Activated CD4-positive, alpha-beta T cell treated with anti-CD3 and anti-CD28 coated beads, Interleukin-2, amount 10 ng/mL, durations not matched to agents 7 days and 5 days (primary cell): ENCODE results near the gene HINT2. TPM values are rescaled to one million over a fixed set of nuclear protein-coding genes. Genes with fewer than 3 reads are reported as not detected.

Experiments
- CTCF ChIA-PET: fragments of 350-600 bp; sonication (Branson Sonifier 250); formaldehyde crosslinking; loops from one replicate; lab custom pipeline; 2021; ENCODE audit warnings: antibody characterized with exemption; lab: Charles Lee
- POLR2A ChIA-PET: fragments of 350-600 bp; sonication (Branson Sonifier 250); formaldehyde crosslinking; loops from one replicate; lab custom pipeline; 2021; ENCODE audit warnings: antibody characterized with exemption; lab: Charles Lee
- DNase-seq: peaks from one replicate; pipeline ENCODE4 v3.0.0-alpha.2; 2020
- H3K27ac Mint-ChIP-seq: one replicate; pipeline ENCODE4 v1.8.0; 2021; ENCODE audit warnings: mild to moderate bottlenecking, moderate library complexity, mixed read lengths
- H3K27me3 Mint-ChIP-seq: one replicate; pipeline ENCODE4 v1.8.0; 2021; ENCODE audit warnings: mixed read lengths
- H3K36me3 Mint-ChIP-seq: one replicate; pipeline ENCODE4 v1.8.0; 2021; ENCODE audit warnings: low read depth, mixed read lengths
- H3K4me1 Mint-ChIP-seq: one replicate; pipeline ENCODE4 v1.8.0; 2021; ENCODE audit warnings: mixed read lengths
- H3K4me3 Mint-ChIP-seq: one replicate; pipeline ENCODE4 v1.8.0; 2021; ENCODE audit warnings: mild to moderate bottlenecking, moderate library complexity, mixed read lengths
- H3K9me3 Mint-ChIP-seq: one replicate; pipeline ENCODE4 v1.8.0; 2021; ENCODE audit warnings: mixed read lengths
- total RNA-seq, 2 experiments: library from RNA; stranded (reverse); gene quantifications; one replicate each; pipeline ENCODE4 v1.2.3, GENCODE V29; 2021

The HINT2 gene
- total RNA-seq, 2 experiments from 2014 or later = 56.5 to 69.9 TPM

GRCh38 chr9:35818341-35818740 lies 3.5 kb upstream of the HINT2 start:
- Mint-ChIP-seq H3K27me3 (peaks cover 15% of the 10 kb centered on the region), H3K4me3 (no peak overlapping the region), H3K36me3 (peaks cover 4% of the 10 kb centered on the region), H3K4me1 (peaks cover 16% of the 10 kb centered on the region), H3K9me3 (no peaks in the 10 kb centered on the region), H3K27ac (no peak overlapping the region)
- DNase-seq = no peak
- POLR2A ChIA-PET = no interaction called here
- CTCF ChIA-PET = no interaction called here

- Mint-ChIP-seq H3K4me1 (peaks cover 32% of the 10 kb centered on the region), H3K27ac (no peak overlapping the region), H3K4me3 (no peak overlapping the region), H3K9me3 (no peaks in the 10 kb centered on the region), H3K27me3 (peaks cover 13% of the 10 kb centered on the region), H3K36me3 (peaks cover 4% of the 10 kb centered on the region)
- DNase-seq = no peak
- CTCF ChIA-PET = interaction anchor here (1.0 to 1.3 kb wide), 2 partner anchors 10 to 159 kb away, joined by 3 to 4 read pairs; partner anchors contain the start of gene RMRP
- POLR2A ChIA-PET = no interaction called here
These were observed 1.9 kb upstream of the HINT2 start for GRCh38 chr9:35816708-35817107.

GRCh38 chr9:35814106-35814840 lies 569 bp downstream of the HINT2 start:
- H3K9me3 Mint-ChIP-seq = no peaks in the 10 kb centered on the region
- POLR2A ChIA-PET = interaction anchor here (0.7 to 1.2 kb wide), 3 partner anchors 15 to 377 kb away, joined by 3 to 5 read pairs (median 4); partner anchors contain the start of genes CLTA, CREB3, FAM221B and TLN1

GRCh38 chr9:35813434-35814105 lies 1.3 kb downstream of the HINT2 start:
- no peak for DNase-seq
- Mint-ChIP-seq H3K36me3 (peaks cover 7% of the 10 kb centered on the region), H3K9me3 (no peaks in the 10 kb centered on the region), H3K27ac (peak overlapping the region; percentile 65), H3K4me1 (peaks cover 43% of the 10 kb centered on the region), H3K4me3 (peak overlapping the region; percentile 86), H3K27me3 (peaks cover 13% of the 10 kb centered on the region)
- ChIA-PET CTCF (interaction anchor here (0.8 to 5.5 kb wide), 7 partner anchors 10 to 57 kb away, joined by 3 to 34 read pairs (median 5); partner anchors contain the start of genes FAM221B, NPR2 and TMEM8B), POLR2A (interaction anchor here (0.9 kb wide), 1 partner anchor 82 kb away, joined by 4 read pairs; the partner anchor contains the start of genes CREB3 and TLN1)

More at GRCh38 chr9:35814106-35814840, 569 bp downstream of the HINT2 start:
- Mint-ChIP-seq H3K27me3 (peaks cover 13% of the 10 kb centered on the region), H3K4me3 (peak overlapping the region; percentile 86), H3K36me3 (peaks cover 4% of the 10 kb centered on the region), H3K27ac (peak overlapping the region; percentile 95), H3K4me1 (peaks cover 43% of the 10 kb centered on the region)
- peak; percentile 50 for DNase-seq
- CTCF ChIA-PET = interaction anchor here (0.6 to 5.5 kb wide), 8 partner anchors 8 to 1659 kb away, joined by 3 to 34 read pairs (median 4); partner anchors contain the start of genes FAM221B, NPR2 and TMEM8B

GRCh38 chr9:35812025-35812602 lies 2.7 kb downstream of the HINT2 start, which contains the start of gene SPAG8:
TSS of gene SPAG8 (minus strand) at chr9:35812262. CDS start at chr9:35812147, 115 bp downstream.
- H3K4me1 Mint-ChIP-seq = peaks cover 43% of the 10 kb centered on the region
- peak within 1 kb of the TSS; percentile 72 for H3K4me3 Mint-ChIP-seq
- POLR2A ChIA-PET = interaction anchor here (1.6 kb wide), 1 partner anchor 80 kb away, joined by 7 read pairs; the partner anchor contains the start of genes CREB3 and TLN1
- CTCF ChIA-PET = interaction anchor here (0.6 to 5.5 kb wide), 15 partner anchors 13 to 201 kb away, joined by 3 to 34 read pairs (median 3); partner anchors contain the start of gene RGP1
- H3K36me3 Mint-ChIP-seq = peaks cover 7% of the 10 kb centered on the region
- DNase-seq = peak; percentile 98
- H3K9me3 Mint-ChIP-seq = no peaks in the 10 kb centered on the region
- peaks cover 1% of the 10 kb centered on the region for H3K27me3 Mint-ChIP-seq
- H3K27ac Mint-ChIP-seq = peak within 1 kb of the TSS; percentile 91

GRCh38 chr9:35811381-35812024 lies 3.3 kb downstream of the HINT2 start:
- H3K4me1 Mint-ChIP-seq = peaks cover 43% of the 10 kb centered on the region
- H3K36me3 Mint-ChIP-seq = peaks cover 12% of the 10 kb centered on the region
- H3K27me3 Mint-ChIP-seq = no peaks in the 10 kb centered on the region
- H3K27ac Mint-ChIP-seq = peak overlapping the region; percentile 91
- ChIA-PET CTCF (interaction anchor here (0.6 to 5.5 kb wide), 13 partner anchors 12 to 200 kb away, joined by 3 to 34 read pairs (median 3); partner anchors contain the start of gene RGP1), POLR2A (interaction anchor here (1.6 kb wide), 1 partner anchor 79 kb away, joined by 7 read pairs; the partner anchor contains the start of genes CREB3 and TLN1)
- no peak for DNase-seq
- H3K4me3 Mint-ChIP-seq = peak overlapping the region; percentile 72
- no peaks in the 10 kb centered on the region for H3K9me3 Mint-ChIP-seq

GRCh38 chr9:35810122-35810521 lies 4.7 kb downstream of the HINT2 start:
- ChIA-PET POLR2A (interaction anchor here (0.6 kb wide), 1 partner anchor 211 kb away, joined by 3 read pairs; no protein-coding TSS in a partner anchor), CTCF (interaction anchor here (0.6 to 5.5 kb wide), 3 partner anchors 11 to 114 kb away, joined by 3 to 34 read pairs (median 4); no protein-coding TSS in a partner anchor)
- Mint-ChIP-seq H3K36me3 (peaks cover 16% of the 10 kb centered on the region), H3K4me3 (no peak overlapping the region), H3K9me3 (no peaks in the 10 kb centered on the region), H3K27me3 (no peaks in the 10 kb centered on the region), H3K4me1 (peaks cover 38% of the 10 kb centered on the region), H3K27ac (no peak overlapping the region)
- no peak for DNase-seq

GRCh38 chr9:35808433-35808832 lies 6.4 kb downstream of the HINT2 start:
- no peak for DNase-seq
- Mint-ChIP-seq H3K4me3 (no peak overlapping the region), H3K9me3 (no peaks in the 10 kb centered on the region), H3K27ac (no peak overlapping the region), H3K36me3 (peaks cover 12% of the 10 kb centered on the region), H3K27me3 (no peaks in the 10 kb centered on the region), H3K4me1 (peaks cover 29% of the 10 kb centered on the region)
- ChIA-PET POLR2A (no interaction called here), CTCF (no interaction called here)

- no peak overlapping the region for H3K4me3 Mint-ChIP-seq
- H3K4me1 Mint-ChIP-seq = peaks cover 5% of the 10 kb centered on the region
- no peak overlapping the region for H3K27ac Mint-ChIP-seq
- ChIA-PET POLR2A (no interaction called here), CTCF (interaction anchor here (0.6 to 1.3 kb wide), 6 partner anchors 8 to 737 kb away, joined by 3 to 4 read pairs (median 3); partner anchors contain the start of gene HINT2)
- DNase-seq = no peak
- no peaks in the 10 kb centered on the region for H3K27me3 Mint-ChIP-seq
- H3K36me3 Mint-ChIP-seq = peaks cover 13% of the 10 kb centered on the region
- no peaks in the 10 kb centered on the region for H3K9me3 Mint-ChIP-seq
These were observed 8.7 kb downstream of the HINT2 start for GRCh38 chr9:35806101-35806500.

- no peak for DNase-seq
- Mint-ChIP-seq H3K36me3 (peaks cover 5% of the 10 kb centered on the region), H3K27ac (no peak overlapping the region), H3K9me3 (no peaks in the 10 kb centered on the region), H3K4me3 (no peak overlapping the region), H3K4me1 (peaks cover 16% of the 10 kb centered on the region), H3K27me3 (no peaks in the 10 kb centered on the region)
- CTCF ChIA-PET = interaction anchor here (1.9 to 6.3 kb wide), 2 partner anchors 11 kb away, joined by 6 to 34 read pairs; partner anchors contain the start of genes HINT2 and SPAG8
- POLR2A ChIA-PET = no interaction called here
These were observed 13.3 kb downstream of the HINT2 start for GRCh38 chr9:35801328-35802128.

GRCh38 chr9:35800530-35800929 lies 14.3 kb downstream of the HINT2 start:
- no peak for DNase-seq
- Mint-ChIP-seq H3K27ac (no peak overlapping the region), H3K9me3 (no peaks in the 10 kb centered on the region), H3K4me3 (no peak overlapping the region), H3K4me1 (peaks cover 16% of the 10 kb centered on the region), H3K27me3 (no peaks in the 10 kb centered on the region), H3K36me3 (peaks cover 1% of the 10 kb centered on the region)
- ChIA-PET POLR2A (no interaction called here), CTCF (interaction anchor here (0.6 to 6.3 kb wide), 3 partner anchors 10 to 228 kb away, joined by 4 to 34 read pairs (median 6); partner anchors contain the start of genes HINT2 and SPAG8)
